Activated CD8-positive, alpha-beta memory T cell treated with anti-CD3 and anti-CD28 coated beads for 36 hours (primary cell): ENCODE measurements around the gene RNF138. TPM values are rescaled to one million over a fixed set of nuclear protein-coding genes. Genes with fewer than 3 reads are reported as not detected.

ENCODE experiments used
- CTCF ChIA-PET: fragments of 350-600 bp; sonication (Branson Sonifier 250); formaldehyde crosslinking; loops from one replicate; lab custom pipeline; 2021; ENCODE audit warnings: antibody characterized with exemption; lab: Charles Lee
- POLR2A ChIA-PET: fragments of 350-600 bp; sonication (Branson Sonifier 250); formaldehyde crosslinking; loops from one replicate; lab custom pipeline; 2021; ENCODE audit warnings: antibody characterized with exemption; lab: Charles Lee
- total RNA-seq, 2 experiments: library from RNA; stranded (reverse); gene quantifications; one replicate each; pipeline ENCODE4 v1.2.3, GENCODE V29; 2021

RNF138 gene, protein sequence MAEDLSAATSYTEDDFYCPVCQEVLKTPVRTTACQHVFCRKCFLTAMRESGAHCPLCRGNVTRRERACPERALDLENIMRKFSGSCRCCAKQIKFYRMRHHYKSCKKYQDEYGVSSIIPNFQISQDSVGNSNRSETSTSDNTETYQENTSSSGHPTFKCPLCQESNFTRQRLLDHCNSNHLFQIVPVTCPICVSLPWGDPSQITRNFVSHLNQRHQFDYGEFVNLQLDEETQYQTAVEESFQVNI
- 10 to 100 TPM; 81.0 to 84.7 TPM for total RNA-seq

DNA sequence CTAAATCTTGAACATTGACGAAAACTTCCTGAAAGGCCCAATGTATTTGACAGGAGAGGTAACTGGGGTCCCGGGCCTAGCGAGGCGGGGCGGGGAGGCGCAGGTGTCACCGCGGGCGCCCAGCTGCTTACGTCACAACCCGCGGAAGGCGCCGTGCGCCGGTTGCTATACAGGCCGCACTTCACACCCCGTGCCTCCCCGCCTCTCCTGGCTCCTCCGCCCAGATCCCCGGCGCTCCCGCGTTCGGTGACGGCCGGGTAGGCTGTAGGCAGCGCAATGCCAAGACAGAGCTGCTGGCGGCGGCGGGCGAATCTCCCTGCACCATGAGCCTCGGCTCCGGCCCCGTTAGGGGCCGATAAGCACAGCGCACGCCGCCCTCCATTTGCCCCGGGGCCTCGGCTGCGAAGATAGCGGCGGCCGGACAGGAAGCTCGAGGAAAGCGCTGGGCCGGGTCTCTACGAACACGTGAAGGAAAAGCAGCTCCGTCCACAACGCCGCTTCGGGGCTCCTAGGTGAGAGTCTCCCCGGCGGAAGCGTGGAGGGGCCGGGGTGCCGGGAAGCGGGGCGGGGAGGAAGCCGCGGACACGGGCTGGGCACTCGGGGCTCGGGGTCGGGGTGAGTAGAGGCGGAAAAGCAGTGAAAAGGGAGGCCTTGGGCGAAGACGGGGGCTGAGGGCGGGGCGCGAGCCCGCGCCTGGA lies at the start of gene RNF138:
RNF138 (plus strand) TSS at position 151 of the 698 bp plus-strand sequence. CDS start 903 bp downstream, outside the sequence.
- POLR2A ChIA-PET, result interaction anchor here (0.8 to 2.5 kb wide), 4 partner anchors 42 to 149 kb away, joined by 3 to 43 read pairs (median 9); partner anchors contain the start of genes RNF125 and TRAPPC8
- CTCF ChIA-PET, result interaction anchor here (0.7 to 1.4 kb wide), 5 partner anchors 20 to 150 kb away, joined by 3 to 9 read pairs (median 3); no protein-coding TSS in a partner anchor

DNA sequence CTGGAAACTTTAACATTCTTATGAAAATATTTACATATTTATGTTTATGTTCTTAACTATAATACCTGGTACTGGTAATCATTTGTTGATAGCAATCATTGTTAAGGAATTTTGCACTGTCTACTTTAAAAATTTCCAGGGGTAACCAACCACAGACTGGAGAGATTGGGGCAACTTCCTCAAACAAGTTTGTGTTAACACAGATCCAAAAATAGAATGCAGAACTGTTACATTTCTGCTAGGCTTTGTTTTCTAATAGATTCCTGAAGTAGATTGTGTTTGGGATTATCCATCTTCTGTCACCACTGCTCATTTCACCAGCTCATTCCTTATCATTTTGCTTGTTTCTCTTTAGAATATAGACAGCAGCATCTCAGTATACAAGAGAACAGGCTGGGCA lies 49.3 kb upstream of the RNF138 start:
- ChIA-PET CTCF (no interaction called here), POLR2A (no interaction called here)

DNA sequence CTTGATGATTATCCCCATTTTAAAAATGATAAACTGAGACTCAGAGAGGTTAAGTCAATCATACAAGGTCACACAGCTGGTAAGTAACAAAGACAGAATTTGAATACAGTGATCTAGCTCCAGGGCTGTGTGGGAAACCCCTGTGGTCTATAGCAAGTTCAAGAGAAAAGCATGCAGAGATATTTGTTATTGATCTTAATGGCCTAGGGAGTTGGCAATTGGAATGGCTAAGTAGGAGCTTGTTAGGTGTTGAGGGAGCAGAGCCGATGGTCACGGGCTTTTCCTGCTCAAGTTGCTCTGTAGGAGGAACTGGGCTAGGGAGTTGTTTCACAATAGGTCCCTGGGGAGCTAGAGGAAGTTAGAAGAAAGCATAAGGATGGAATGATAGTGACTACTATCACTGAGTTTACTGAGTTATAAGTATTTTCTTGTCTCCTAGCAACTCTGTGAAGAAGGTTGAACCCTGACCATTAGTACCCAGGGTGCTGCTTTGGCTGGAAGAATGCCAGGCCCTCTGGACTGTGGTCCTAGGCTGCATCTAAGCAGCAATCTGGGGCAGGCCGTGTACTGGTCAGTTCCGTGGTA lies 43.1 kb upstream of the RNF138 start:
- ChIA-PET CTCF (interaction anchor here (0.9 to 1.8 kb wide), 5 partner anchors 12 to 57 kb away, joined by 3 to 6 read pairs (median 4); partner anchors contain the start of genes RNF125 and RNF138), POLR2A (interaction anchor here (0.6 to 3.6 kb wide), 3 partner anchors 11 to 58 kb away, joined by 6 to 33 read pairs (median 8); partner anchors contain the start of gene RNF125)

DNA sequence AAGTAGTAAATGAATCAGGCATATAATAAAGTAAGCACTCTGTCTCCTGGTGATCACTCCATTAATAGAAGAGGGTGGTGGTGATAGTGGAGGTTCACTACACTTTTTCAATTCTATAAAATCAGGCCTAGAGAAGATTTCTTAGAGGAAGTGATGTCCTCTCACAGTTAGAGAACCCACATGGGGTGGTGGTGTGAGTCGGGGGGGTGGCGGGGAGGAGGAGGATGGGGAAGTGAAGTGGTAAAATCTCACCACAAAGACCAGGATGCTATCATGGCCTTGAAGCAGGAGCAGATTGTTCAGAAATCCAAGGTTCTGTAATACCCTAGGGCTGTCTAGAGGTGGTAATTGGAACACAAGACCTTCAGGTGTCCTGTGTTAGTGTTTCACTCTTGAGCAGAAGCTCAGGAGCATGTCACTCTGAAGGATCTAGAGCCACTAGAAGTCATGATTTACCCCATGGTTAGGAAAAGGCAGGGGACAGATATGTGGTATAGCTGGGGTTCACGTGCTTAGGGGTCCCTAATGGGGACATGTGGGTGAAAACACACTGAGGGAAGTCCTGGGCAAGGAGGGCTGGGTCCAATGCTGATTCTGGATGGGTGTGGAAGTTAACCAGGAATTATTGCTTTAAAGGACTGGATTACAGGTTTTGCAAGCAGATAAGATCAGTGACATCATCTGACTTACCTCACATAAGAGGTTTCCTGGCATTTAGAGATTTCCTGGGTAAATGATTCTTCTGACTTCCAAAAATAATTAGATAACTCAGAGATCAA lies 42.1 kb upstream of the RNF138 start:
- ChIA-PET POLR2A (interaction anchor here (0.6 to 3.6 kb wide), 5 partner anchors 13 to 47 kb away, joined by 3 to 33 read pairs (median 4); partner anchors contain the start of genes RNF125 and RNF138), CTCF (interaction anchor here (0.9 to 1.8 kb wide), 7 partner anchors 13 to 106 kb away, joined by 3 to 6 read pairs (median 4); partner anchors contain the start of genes RNF125 and TRAPPC8)

DNA sequence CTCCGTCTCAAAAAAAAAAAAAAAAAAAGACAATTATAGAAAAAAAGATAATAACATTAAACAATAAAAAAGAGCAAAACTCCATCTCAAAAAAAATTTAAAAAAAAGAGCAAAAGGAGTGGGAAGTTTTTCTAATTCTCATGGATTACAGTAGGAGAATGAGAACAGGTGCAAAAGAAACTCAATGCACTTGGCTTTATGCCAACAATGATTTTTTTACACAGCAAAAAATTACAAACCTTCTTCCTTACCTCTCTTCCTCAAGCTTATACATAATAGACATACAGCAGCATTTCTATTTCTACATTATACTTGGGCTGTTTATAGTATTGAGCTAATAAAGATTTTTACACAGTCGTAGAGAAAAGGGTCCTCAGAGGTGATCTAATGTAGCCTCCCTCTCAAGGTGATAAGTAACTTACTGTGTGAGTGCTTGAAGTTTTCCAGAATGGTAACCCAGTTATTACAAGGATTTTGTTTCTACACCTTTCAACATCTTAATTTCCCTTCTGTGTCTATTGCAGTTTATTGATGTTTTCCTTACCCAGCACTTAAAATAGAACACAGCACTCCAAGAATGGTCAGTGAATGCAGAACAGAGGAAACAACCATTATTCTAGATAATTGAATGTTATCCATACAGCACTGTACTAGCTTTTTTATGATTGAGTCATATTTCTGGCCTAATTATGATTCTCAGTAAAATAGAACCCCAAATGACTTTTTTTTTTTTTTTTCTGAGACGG lies 34.9 kb upstream of the RNF138 start:
- ChIA-PET CTCF (no interaction called here), POLR2A (interaction anchor here (0.6 to 1.2 kb wide), 3 partner anchors 10 to 41 kb away, joined by 3 to 8 read pairs (median 5); no protein-coding TSS in a partner anchor)

DNA sequence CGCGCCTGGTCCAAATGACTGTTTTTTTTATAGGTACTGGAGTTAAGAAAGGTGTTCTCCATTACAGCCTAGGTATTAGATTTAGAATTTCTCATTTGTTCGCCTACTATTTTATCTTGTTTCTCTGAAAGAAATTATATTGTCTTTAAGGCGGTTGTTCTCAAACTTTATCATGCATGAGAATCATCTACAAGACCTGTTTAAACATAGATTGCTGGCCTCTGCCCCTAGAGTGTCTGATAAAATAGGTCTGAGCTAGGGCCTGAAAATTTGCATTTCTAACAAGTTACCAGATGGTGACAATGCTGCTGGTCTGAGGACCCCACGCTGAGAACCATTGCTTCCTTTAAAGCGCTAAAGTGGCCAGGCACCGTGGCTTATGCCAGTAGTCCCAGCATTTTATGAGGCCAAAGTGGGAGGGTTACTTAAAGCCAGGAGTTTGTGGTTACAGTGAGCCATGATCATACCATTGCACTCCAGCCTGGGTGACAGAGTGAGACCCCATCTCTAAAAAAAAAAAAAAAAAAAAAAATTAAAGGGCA lies 34.0 kb upstream of the RNF138 start:
- CTCF ChIA-PET, result no interaction called here
- POLR2A ChIA-PET, result no interaction called here

DNA sequence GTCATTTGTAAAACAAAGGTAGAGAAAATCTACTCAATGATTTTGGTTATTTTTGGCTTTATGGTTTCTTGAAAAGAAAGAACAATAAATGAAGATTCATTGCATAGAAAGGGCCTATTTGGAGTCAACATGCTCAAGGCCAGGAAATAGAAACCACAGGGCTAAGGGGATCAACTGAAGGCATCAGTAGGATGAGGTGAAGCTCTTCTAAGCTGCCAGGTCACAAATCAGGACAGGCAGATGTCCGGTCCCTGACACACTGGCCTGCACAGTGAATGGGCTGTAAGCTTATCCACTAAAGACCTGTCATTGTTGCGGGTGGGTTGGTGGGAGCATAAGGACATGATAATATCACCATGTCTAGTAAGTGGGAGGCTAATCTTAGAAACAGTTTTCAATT lies 31.6 kb upstream of the RNF138 start:
- CTCF ChIA-PET, result interaction anchor here (2.0 kb wide), 1 partner anchor 40 kb away, joined by 5 read pairs; no protein-coding TSS in a partner anchor
- POLR2A ChIA-PET, result no interaction called here

DNA sequence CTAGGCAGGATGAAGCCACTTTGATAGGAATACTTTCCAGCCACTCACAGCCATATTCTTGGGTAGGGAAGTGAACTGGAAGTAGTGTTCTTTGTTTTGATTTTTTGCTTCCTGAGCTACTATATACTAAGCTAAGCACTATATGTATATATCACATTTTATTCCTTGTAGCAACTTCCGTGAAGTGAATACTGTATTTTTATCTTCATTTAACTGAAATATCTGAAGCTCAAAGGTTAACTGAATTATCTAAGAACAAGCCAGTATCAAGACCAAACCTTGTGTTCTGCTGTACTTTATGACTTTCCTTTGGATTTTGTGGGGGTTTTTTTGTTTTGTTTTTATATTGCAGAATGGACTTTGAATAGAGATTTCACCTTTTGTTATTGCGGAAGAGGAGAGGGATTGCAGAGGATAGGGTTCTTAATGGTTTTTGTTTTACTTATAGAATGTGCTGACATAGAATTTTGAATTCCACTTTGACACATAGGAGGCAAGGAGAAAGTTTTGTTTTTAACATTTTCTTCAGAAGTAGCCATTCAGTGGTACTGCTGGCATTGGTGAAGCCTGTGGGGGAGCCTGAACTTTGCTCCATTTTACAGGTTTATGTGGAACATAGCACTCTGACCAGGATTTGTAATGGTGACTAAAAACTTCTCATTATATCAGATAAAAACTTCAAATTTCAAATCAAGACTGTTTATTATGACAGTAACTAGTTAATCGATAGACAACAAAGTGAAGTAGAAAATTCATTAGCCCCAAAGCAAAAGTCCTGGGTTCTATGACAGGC lies 24.1 kb upstream of the RNF138 start:
- CTCF ChIA-PET, result interaction anchor here (0.7 kb wide), 1 partner anchor 19 kb away, joined by 5 read pairs; no protein-coding TSS in a partner anchor
- POLR2A ChIA-PET, result no interaction called here

DNA sequence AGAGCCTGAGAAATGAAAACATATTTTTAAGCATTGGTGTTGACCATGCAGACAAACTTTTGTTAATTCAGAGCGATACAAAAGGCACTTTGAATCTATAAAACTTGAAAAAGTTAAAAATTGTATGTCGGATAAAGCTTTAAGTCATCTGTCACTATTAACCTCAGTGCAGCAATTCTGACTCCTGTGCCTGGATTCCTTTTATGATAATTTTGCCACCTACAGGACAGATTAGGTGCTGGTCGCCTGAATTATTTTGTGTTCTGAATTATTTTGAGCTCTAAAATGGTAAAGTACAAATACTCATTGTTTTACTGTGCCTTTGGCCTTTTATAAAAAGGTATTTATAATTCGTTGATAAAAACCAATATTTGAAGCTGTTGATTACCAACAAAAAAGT lies 19.4 kb upstream of the RNF138 start:
- POLR2A ChIA-PET, result interaction anchor here (2.0 kb wide), 1 partner anchor 53 kb away, joined by 7 read pairs; the partner anchor contains the start of gene RNF125
- CTCF ChIA-PET, result interaction anchor here (0.6 to 1.6 kb wide), 8 partner anchors 10 to 130 kb away, joined by 3 to 13 read pairs (median 4); partner anchors contain the start of genes RNF125, RNF138 and TRAPPC8

DNA sequence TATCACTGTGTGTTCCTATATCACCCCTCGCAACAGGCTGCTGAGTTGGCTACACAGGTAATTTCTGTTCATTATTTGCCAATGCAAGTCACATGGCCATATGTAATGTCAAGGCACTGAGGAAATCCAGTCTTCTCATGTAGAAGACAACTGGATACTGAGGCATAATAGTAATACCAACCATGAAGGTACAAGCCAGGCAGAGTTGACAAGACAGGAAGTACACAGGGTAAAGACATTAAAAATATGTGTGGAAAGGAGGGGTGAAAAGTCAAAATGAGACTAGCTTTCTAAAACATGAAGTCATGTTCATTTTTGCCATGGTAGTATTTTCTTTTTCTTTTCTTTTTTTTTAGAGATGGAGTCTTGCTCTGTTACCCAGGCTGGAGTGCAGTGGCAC lies 17.5 kb upstream of the RNF138 start:
- ChIA-PET CTCF (no interaction called here), POLR2A (no interaction called here)

DNA sequence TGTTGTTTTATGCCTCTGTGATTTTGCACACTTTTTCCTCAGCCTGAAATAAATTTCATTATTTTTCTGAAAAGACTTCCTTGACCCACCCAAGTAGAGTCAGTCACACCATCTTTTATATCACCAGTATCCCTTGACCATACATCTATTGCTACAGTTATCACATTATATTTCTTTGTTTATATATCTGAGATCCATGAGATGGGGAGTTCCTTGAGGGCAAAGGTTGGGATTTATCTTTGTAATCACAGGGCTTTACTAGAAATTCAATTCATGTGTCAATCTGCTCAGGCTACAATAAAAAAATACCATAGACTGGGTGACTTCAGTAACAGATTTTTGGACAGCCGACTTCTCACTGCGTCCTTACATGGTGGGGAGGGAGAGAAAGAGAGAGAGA lies 12.8 kb upstream of the RNF138 start:
- POLR2A ChIA-PET, result no interaction called here
- CTCF ChIA-PET, result no interaction called here

DNA sequence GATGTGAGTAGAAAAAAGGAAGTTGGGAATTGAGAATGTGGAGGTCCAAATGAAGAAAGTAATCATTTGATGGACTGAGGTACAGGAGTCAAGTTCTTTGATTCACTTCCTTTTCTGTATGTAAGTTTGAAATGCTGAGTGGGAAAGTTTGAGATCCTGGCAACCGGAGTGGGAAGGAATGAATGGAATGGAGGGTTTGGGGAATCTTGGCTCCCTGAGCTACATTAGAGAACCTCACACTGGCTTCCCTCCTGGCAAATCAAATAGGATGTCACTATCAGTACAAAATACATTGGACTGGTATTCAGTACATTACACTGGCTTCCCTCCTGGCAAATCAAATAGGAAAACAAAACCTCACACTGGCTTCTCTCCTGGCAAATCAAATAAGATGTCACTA lies 9.8 kb upstream of the RNF138 start:
- CTCF ChIA-PET, result no interaction called here
- POLR2A ChIA-PET, result no interaction called here

DNA sequence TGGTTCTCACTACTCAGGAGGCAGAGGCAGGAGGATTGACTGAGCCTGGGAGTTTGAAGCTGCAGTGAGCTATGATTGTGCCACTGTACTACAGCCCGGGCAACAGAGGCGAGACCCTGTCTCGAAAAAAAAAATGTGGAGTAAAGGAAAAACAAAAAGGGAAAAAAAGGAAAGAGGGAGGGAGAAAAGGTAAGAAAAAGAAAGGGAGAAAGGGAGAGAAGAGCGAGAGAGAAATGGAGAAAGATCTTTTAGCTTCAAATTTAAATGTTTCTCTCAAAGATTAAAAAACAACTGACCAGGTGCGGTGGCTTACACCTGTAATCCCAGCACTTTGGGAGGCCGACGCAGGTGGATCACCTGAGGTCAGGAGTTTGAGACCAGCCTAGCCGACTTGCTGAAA lies 7.9 kb upstream of the RNF138 start:
- POLR2A ChIA-PET, result no interaction called here

DNA sequence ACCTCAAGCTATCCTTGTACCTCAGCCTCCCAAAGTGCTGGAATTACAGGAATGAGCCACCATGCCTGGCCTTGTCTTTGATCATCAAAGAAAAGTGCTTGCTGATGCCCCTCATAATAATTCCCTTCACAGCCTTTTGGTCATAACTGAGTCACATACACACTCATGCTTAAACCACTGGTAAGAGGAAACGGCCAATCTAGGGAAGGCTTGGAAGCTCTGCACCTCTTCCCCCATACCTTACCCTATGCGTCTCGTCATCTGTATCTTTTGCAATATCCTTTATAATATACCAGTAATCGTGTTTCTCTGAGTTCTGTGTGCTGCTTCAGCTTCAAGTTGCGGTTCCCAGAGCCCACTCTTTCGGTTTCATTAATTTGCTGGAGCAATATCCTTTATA lies 4.8 kb upstream of the RNF138 start:
- CTCF ChIA-PET, result interaction anchor here (0.7 kb wide), 1 partner anchor 16 kb away, joined by 4 read pairs; no protein-coding TSS in a partner anchor
- POLR2A ChIA-PET, result no interaction called here

More for the DNA sequence above, 7.9 kb upstream of the RNF138 start:
- CTCF ChIA-PET, result interaction anchor here (0.5 kb wide), 1 partner anchor 12 kb away, joined by 3 read pairs; no protein-coding TSS in a partner anchor

DNA sequence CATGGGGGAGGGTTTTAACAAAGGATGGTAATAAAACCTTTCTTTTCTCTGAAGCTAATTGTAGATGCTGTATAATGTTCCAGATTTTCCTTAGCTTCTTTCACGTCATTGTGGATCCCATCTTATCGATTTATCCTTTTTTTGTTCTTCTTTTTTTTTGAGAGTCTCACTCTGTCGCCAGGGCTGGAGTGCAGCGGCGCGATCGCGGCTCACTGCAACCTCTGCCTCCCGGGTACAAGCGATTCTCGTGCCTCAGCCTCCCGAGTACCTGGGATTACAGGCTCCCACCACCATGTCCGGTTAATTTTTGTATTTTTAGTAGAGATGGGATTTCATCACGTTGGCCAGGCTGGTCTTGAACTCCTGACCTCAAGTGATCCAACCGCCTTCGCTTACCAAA lies 843 bp upstream of the RNF138 start:
- CTCF ChIA-PET, result interaction anchor here (0.6 to 1.0 kb wide), 2 partner anchors 25 to 156 kb away, joined by 3 read pairs; no protein-coding TSS in a partner anchor
- POLR2A ChIA-PET, result interaction anchor here (0.5 to 0.9 kb wide), 3 partner anchors 26 to 170 kb away, joined by 3 to 5 read pairs (median 4); partner anchors contain the start of gene RNF125

DNA sequence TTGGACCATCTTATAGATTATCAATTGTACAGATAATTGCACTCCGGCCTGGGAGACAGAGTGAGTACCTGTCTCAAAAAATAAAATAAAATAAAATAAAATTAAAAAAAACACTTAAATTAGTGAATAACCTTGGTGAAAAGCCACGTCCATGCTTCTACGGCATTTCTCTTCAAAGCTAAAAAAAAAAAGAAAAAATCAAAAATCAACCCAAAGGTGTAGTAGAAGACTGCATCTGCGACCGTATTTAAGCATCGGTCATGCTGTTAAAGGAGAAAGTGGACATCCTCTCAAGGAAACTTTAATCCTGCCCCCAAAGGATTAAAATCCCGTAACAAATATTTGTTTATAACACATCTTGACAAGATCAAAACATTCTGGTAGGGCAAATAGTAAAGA lies 350 bp upstream of the RNF138 start:
- POLR2A ChIA-PET, result interaction anchor here (0.5 to 2.5 kb wide), 6 partner anchors 27 to 170 kb away, joined by 3 to 43 read pairs (median 4); partner anchors contain the start of genes RNF125 and TRAPPC8
- CTCF ChIA-PET, result interaction anchor here (0.6 to 1.4 kb wide), 5 partner anchors 19 to 156 kb away, joined by 3 to 9 read pairs (median 3); no protein-coding TSS in a partner anchor
